ENCODE measurements around the gene DOCK6. TPM values are rescaled to one million over a fixed set of nuclear protein-coding genes. Genes with fewer than 3 reads are reported as not detected.

The DOCK6 gene
- total RNA-seq, 1 experiment from 2014 or later: 29.4 TPM

GRCh38 chr19:11239377-11240000 lies 22.8 kb downstream of the DOCK6 start, which contains the start of gene ANGPTL8:
Gene ANGPTL8 (plus strand): TSS chr19:11239619. CDS start chr19:11239638, 19 bp downstream.
- no TSS peak for BruUV-seq (replicated peaks)
- Histone ChIP-seq H3K9me3 (ENCODE audit: low read length) (no peaks in the 10 kb centered on the region), H3K9me2 (replicated peaks; ENCODE audit: low read length) (no peaks in the 10 kb centered on the region), H3K79me2 (ENCODE audit: low read length) (no peaks in the 10 kb centered on the region), H3K9ac (ENCODE audit: low read length) (no peak within 1 kb of the TSS), H3K27ac (ENCODE audit: low read length) (no peak within 1 kb of the TSS), H3K36me3 (ENCODE audit: low read depth, low read length) (no peaks in the 10 kb centered on the region), H3K27me3 (ENCODE audit: low read length) (no peaks in the 10 kb centered on the region), H3K4me1 (ENCODE audit: insufficient read depth, low read length) (no peaks in the 10 kb centered on the region), H4K20me1 (ENCODE audit: low read length) (no peaks in the 10 kb centered on the region), H2AFZ (ENCODE audit: low read length) (no peak within 1 kb of the TSS), H3K4me3 (ENCODE audit: low read length) (no peak within 1 kb of the TSS), H3F3A (ENCODE audit: low read length, unreplicated experiment) (no peaks in the 10 kb centered on the region), H3K4me2 (ENCODE audit: low read length) (no peak within 1 kb of the TSS)
- POLR2A ChIA-PET (ENCODE audit: unreplicated experiment): no interaction called here
- DNase-seq: no peak
- intact Hi-C loops (cut with micrococcal nuclease): no loop called here
- TF ChIP-seq CTCF (conservative IDR thresholded peaks at IDR 0.05; ENCODE audit: low read depth, low read length): no peak
- no peak for TF ChIP-seq EZH2phosphoT487 (IDR thresholded peaks at IDR 0.05; ENCODE audit: borderline replicate concordance, low read length)
- TF ChIP-seq EZH2 (IDR thresholded peaks at IDR 0.05; ENCODE audit: low read length, unreplicated experiment): no peak
- CTCF ChIA-PET: no interaction called here
- no peak for ATAC-seq

GRCh38 chr19:11238781-11239376 lies 23.4 kb downstream of the DOCK6 start:
- no peak for ATAC-seq
- Histone ChIP-seq H3K79me2 (ENCODE audit: low read length) (no peaks in the 10 kb centered on the region), H4K20me1 (ENCODE audit: low read length) (no peaks in the 10 kb centered on the region), H2AFZ (ENCODE audit: low read length) (no peak overlapping the region), H3K9me3 (ENCODE audit: low read length) (no peaks in the 10 kb centered on the region), H3K9me2 (replicated peaks; ENCODE audit: low read length) (no peaks in the 10 kb centered on the region), H3K4me2 (ENCODE audit: low read length) (no peak overlapping the region), H3K4me1 (ENCODE audit: insufficient read depth, low read length) (no peaks in the 10 kb centered on the region), H3F3A (ENCODE audit: low read length, unreplicated experiment) (no peaks in the 10 kb centered on the region), H3K27ac (ENCODE audit: low read length) (no peak overlapping the region), H3K36me3 (ENCODE audit: low read depth, low read length) (no peaks in the 10 kb centered on the region), H3K4me3 (ENCODE audit: low read length) (no peak overlapping the region), H3K9ac (ENCODE audit: low read length) (no peak overlapping the region), H3K27me3 (ENCODE audit: low read length) (no peaks in the 10 kb centered on the region)
- CTCF ChIA-PET: no interaction called here
- POLR2A ChIA-PET (ENCODE audit: unreplicated experiment): no interaction called here
- intact Hi-C loops (cut with micrococcal nuclease): no loop called here
- BruUV-seq (replicated peaks): no TSS peak
- no peak for TF ChIP-seq CTCF (conservative IDR thresholded peaks at IDR 0.05; ENCODE audit: low read depth, low read length)
- TF ChIP-seq EZH2 (IDR thresholded peaks at IDR 0.05; ENCODE audit: low read length, unreplicated experiment): no peak
- TF ChIP-seq EZH2phosphoT487 (IDR thresholded peaks at IDR 0.05; ENCODE audit: borderline replicate concordance, low read length): no peak
- no peak for DNase-seq

- H2AFZ ChIP-seq (ENCODE audit: low read length): no peak overlapping the region
- no peaks in the 10 kb centered on the region for H3F3A ChIP-seq (ENCODE audit: low read length, unreplicated experiment)
- no peaks in the 10 kb centered on the region for H3K4me1 ChIP-seq (ENCODE audit: insufficient read depth, low read length)
- no peaks in the 10 kb centered on the region for H4K20me1 ChIP-seq (ENCODE audit: low read length)
- H3K36me3 ChIP-seq (ENCODE audit: low read depth, low read length): no peaks in the 10 kb centered on the region; the same call in 1 of the 2 replicates
- TF ChIP-seq EZH2 (IDR thresholded peaks at IDR 0.05; ENCODE audit: low read length, unreplicated experiment) (no peak), CTCF (conservative IDR thresholded peaks at IDR 0.05; ENCODE audit: low read depth, low read length) (no peak), EZH2phosphoT487 (IDR thresholded peaks at IDR 0.05; ENCODE audit: borderline replicate concordance, low read length) (no peak)
- H3K27ac ChIP-seq (ENCODE audit: low read length): no peak overlapping the region
- H3K79me2 ChIP-seq (ENCODE audit: low read length): no peaks in the 10 kb centered on the region
- no peak overlapping the region for H3K4me3 ChIP-seq (ENCODE audit: low read length)
- ChIA-PET CTCF (no interaction called here), POLR2A (ENCODE audit: unreplicated experiment) (no interaction called here)
- H3K9ac ChIP-seq (ENCODE audit: low read length): no peak overlapping the region
- H3K9me3 ChIP-seq (ENCODE audit: low read length): no peaks in the 10 kb centered on the region
- ATAC-seq: no peak
- H3K27me3 ChIP-seq (ENCODE audit: low read length): no peaks in the 10 kb centered on the region
- no peaks in the 10 kb centered on the region for H3K9me2 ChIP-seq (replicated peaks; ENCODE audit: low read length)
- no peak for DNase-seq
- H3K4me2 ChIP-seq (ENCODE audit: low read length): no peak overlapping the region
- BruUV-seq (replicated peaks): no TSS peak
- intact Hi-C loops (cut with micrococcal nuclease): no loop called here
Measured at GRCh38 chr19:11238041-11238440, 24.3 kb downstream of the DOCK6 start.

Data from PC-3 (cell line).